Keratinocyte (primary cell): Measurements from ENCODE around the gene TBC1D3B.

Experiments used
- EZH2 ChIP-seq: IDR thresholded peaks from one replicate; pipeline ENCODE4 v1.6.1; 2012; ENCODE audit warnings: inconsistent platforms, mild to moderate bottlenecking, low read length, moderate library complexity
- TF ChIP-seq, protein P1 (sequence below), 3 experiments: IDR thresholded peaks in 1 of 3; conservative IDR thresholded peaks in 1 of 3; optimal IDR thresholded peaks in 1 of 3; 2 replicates in 2 of 3; 3 replicates in 1 of 3; pipeline versions ENCODE3 to v1.5.1; 2011; ENCODE audit warnings: low read length in 3 of 3, mild to moderate bottlenecking in 3 of 3, moderate library complexity in 2 of 3, control low read depth in 1 of 3, inconsistent platforms in 1 of 3; ENCODE audit not compliant: insufficient read depth in 2 of 3; ENCODE audit errors: extremely low read depth in 1 of 3

DNA sequence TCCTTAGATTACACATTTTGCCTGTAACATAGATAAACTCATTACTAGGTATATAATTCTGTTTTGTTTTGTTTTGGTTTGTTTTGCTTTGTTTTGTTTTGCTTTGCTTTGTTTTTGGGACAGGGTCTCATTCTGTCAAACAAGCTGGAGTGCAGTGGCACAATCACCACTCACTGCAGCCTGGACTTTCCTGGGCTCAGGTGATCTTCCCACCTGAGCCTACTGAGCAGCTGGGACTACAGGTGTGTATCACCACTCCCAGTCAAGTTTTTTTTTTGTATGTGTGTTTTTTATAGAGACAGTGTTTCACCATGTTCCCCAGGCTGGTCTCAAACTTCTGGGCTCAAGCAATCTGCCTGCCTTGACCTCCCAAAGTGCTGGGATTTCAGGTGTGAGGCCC is 33.1 kb upstream of the TBC1D3B start:
- TF ChIP-seq, protein P1, sequence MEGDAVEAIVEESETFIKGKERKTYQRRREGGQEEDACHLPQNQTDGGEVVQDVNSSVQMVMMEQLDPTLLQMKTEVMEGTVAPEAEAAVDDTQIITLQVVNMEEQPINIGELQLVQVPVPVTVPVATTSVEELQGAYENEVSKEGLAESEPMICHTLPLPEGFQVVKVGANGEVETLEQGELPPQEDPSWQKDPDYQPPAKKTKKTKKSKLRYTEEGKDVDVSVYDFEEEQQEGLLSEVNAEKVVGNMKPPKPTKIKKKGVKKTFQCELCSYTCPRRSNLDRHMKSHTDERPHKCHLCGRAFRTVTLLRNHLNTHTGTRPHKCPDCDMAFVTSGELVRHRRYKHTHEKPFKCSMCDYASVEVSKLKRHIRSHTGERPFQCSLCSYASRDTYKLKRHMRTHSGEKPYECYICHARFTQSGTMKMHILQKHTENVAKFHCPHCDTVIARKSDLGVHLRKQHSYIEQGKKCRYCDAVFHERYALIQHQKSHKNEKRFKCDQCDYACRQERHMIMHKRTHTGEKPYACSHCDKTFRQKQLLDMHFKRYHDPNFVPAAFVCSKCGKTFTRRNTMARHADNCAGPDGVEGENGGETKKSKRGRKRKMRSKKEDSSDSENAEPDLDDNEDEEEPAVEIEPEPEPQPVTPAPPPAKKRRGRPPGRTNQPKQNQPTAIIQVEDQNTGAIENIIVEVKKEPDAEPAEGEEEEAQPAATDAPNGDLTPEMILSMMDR (optimal IDR thresholded peaks at IDR 0.05 in 1 of 3, IDR thresholded peaks at IDR 0.05 in 1 of 3, conservative IDR thresholded peaks at IDR 0.05 in 1 of 3; ENCODE audit: extremely low read depth in 1 of 3, insufficient read depth in 2 of 3, low read length in 3 of 3) = no peak
- no peak for TF ChIP-seq EZH2
